ENCODE data around the gene INTS6. TPM values are rescaled to one million over a fixed set of nuclear protein-coding genes. Genes with fewer than 3 reads are reported as not detected.

Gene INTS6, protein sequence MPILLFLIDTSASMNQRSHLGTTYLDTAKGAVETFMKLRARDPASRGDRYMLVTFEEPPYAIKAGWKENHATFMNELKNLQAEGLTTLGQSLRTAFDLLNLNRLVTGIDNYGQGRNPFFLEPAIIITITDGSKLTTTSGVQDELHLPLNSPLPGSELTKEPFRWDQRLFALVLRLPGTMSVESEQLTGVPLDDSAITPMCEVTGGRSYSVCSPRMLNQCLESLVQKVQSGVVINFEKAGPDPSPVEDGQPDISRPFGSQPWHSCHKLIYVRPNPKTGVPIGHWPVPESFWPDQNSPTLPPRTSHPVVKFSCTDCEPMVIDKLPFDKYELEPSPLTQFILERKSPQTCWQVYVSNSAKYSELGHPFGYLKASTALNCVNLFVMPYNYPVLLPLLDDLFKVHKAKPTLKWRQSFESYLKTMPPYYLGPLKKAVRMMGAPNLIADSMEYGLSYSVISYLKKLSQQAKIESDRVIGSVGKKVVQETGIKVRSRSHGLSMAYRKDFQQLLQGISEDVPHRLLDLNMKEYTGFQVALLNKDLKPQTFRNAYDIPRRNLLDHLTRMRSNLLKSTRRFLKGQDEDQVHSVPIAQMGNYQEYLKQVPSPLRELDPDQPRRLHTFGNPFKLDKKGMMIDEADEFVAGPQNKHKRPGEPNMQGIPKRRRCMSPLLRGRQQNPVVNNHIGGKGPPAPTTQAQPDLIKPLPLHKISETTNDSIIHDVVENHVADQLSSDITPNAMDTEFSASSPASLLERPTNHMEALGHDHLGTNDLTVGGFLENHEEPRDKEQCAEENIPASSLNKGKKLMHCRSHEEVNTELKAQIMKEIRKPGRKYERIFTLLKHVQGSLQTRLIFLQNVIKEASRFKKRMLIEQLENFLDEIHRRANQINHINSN
- total RNA-seq (2022; extraction: Qiagen RNA extraction): 8.3 to 11.7 TPM (median 9.5 TPM) in 5 replicates

DNA sequence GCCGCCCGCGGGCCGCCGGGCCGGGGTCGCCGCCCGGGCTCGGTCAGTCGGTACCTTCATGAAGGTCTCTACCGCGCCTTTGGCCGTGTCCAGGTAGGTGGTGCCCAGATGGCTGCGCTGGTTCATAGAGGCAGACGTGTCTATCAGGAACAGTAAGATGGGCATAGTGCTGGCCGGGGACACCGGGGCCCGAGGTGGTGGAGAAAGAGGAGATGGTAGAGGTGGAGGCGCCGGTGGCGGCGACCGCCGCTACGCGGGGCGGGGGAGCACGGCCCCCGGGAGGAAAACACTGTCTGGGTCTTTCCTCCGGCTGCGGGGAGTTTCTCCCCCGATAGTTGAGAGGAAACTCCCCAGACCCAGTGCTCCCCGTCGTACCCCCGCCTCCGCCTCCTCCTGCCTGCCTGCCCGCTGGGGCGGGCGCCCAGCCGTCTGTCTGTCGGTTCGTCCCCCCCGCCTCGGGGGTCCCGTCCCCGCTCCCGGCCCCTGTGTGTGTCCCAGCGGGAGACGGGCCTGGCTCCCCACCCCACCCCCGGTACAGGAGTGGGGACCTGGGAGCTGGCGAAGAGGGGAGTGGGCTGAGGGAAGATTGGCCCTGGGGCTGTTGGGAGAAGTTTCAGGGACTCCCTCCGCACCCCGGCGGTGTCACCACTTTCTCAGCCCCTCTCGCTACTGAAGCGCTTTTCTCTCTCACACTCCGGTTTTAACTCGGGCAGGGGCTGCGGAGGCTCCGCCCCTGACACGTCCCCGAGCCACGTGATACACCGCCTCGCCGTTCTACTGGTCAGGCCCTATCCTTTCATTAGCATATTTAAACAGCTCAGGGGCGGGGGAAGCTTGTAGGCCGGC lies at the start of gene INTS6:
Gene INTS6, minus strand, starts transcription at position 676 of the 846 bp plus-strand sequence. Its CDS starts 511 bp downstream, at position 165.

DNA sequence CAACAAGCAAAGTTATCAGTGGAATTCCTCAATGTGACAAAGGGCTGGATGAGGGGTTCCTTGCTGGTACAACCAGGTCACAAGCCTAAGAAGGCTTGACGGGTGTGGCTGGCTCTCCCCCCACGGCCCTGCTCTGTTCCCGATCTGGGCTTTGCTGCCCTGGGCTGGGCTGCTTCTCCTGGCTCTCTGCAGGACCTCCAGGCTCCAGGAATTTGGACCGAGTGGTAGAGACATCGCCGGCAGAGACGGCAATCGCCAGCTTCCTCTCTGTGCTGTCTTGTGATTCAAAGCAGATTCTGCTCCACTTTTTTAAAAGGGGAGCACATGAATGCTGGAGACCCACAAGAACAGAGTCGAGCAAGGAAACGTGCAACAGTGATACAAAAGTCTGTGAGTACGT lies 113.5 kb downstream of the INTS6 start, which contains the start of gene SERPINE3:
Gene SERPINE3, plus strand, starts transcription at position 338 of the 400 bp plus-strand sequence. CDS start 1,401 bp downstream, outside the sequence.

Other genes with a start within 250 kb of the INTS6 start
- gene FAM124A, start 230.6 kb downstream of the INTS6 start, total RNA-seq (2022; extraction: Qiagen RNA extraction): 2.0 to 2.6 TPM (median 2.2 TPM) in 5 replicates
- not detected in 5 replicates for gene SERPINE3, start 113.3 kb downstream of the INTS6 start, total RNA-seq (2022; extraction: Qiagen RNA extraction)
- gene WDFY2, start 131.4 kb upstream of the INTS6 start, total RNA-seq (2022; extraction: Qiagen RNA extraction): 2.6 to 3.3 TPM (median 3.2 TPM) in 5 replicates